DOHH2 (cell line): ENCODE measurements around the gene ADCY5.

ENCODE experiments used
- H3F3A ChIP-seq: fragments of 200-600 bp; sonication (generic), shearing (Covaris generic); 2 replicates; pipeline ENCODE4 v1.6.0; 2016; ENCODE audit warnings: antibody characterized with exemption, mild to moderate bottlenecking; ENCODE audit not compliant: control insufficient read depth, insufficient read depth
- H3K27ac ChIP-seq: fragments of 200-600 bp; sonication (generic); 2 replicates; pipeline ENCODE4 v1.5.1; 2014; ENCODE audit warnings: low read depth, mild to moderate bottlenecking, low read length, moderate library complexity
- H3K27me3 ChIP-seq: fragments of 200-600 bp; sonication (generic); 2 replicates; pipeline ENCODE4 v1.6.1; 2014; ENCODE audit warnings: mild to moderate bottlenecking, low read length, mixed read lengths; ENCODE audit not compliant: control insufficient read depth
- H3K36me3 ChIP-seq: fragments of 200-600 bp; sonication (generic); 2 replicates; pipeline ENCODE4 v1.6.1; 2014; ENCODE audit warnings: mild to moderate bottlenecking, low read length, moderate library complexity, mixed read lengths; ENCODE audit not compliant: control insufficient read depth
- H3K4me1 ChIP-seq: fragments of 200-600 bp; sonication (generic); 2 replicates; pipeline ENCODE4 v1.6.1; 2014; ENCODE audit warnings: mild to moderate bottlenecking, low read length, mixed read lengths; ENCODE audit not compliant: control insufficient read depth
- H3K4me2 ChIP-seq: fragments of 200-600 bp; sonication (generic); 2 replicates; pipeline ENCODE4 v1.6.0; 2014; ENCODE audit warnings: mild to moderate bottlenecking, low read length, moderate library complexity
- H3K4me3 ChIP-seq: fragments of 200-600 bp; sonication (generic); 2 replicates; pipeline ENCODE4 v1.5.1; 2014; ENCODE audit warnings: mild to moderate bottlenecking, low read length, mixed read lengths
- H3K79me2 ChIP-seq: fragments of 200-600 bp; sonication (generic); 2 replicates; pipeline ENCODE4 v1.6.1; 2014; ENCODE audit warnings: mild to moderate bottlenecking, low read length, mixed read lengths; ENCODE audit not compliant: control insufficient read depth
- H3K9me2 ChIP-seq: fragments of 200-600 bp; sonication (generic); replicated peaks from 2 replicates; pipeline ENCODE4 v1.6.1; 2014; ENCODE audit warnings: mild to moderate bottlenecking, low read length, mixed read lengths; ENCODE audit not compliant: control insufficient read depth
- H3K9me3 ChIP-seq: fragments of 200-600 bp; sonication (generic); 2 replicates; pipeline ENCODE4 v1.6.1; 2014; ENCODE audit warnings: antibody characterized with exemption, low read length, mixed read lengths; ENCODE audit not compliant: control insufficient read depth, insufficient read depth
- H4K20me1 ChIP-seq: fragments of 200-600 bp; sonication (generic); 2 replicates; pipeline ENCODE4 v1.6.0; 2014; ENCODE audit warnings: low read depth, mild to moderate bottlenecking, antibody characterized with exemption, low read length, moderate library complexity; ENCODE audit not compliant: control insufficient read depth, insufficient read depth
- EZH2phosphoT487 ChIP-seq: fragments of 200-600 bp; sonication (generic); IDR thresholded peaks from 2 replicates; pipeline ENCODE4 v1.6.1; 2017; ENCODE audit warnings: borderline replicate concordance, mild to moderate bottlenecking, antibody characterized with exemption, low read length, moderate library complexity, mixed read lengths
- TF ChIP-seq, protein P1 (sequence below): fragments of 200-600 bp; sonication (generic); IDR thresholded peaks from one replicate; pipeline ENCODE4 v1.5.1; 2014; ENCODE audit warnings: antibody characterized with exemption, mild to moderate bottlenecking, low read depth, low read length; ENCODE audit not compliant: poor library complexity, severe bottlenecking

Gene ADCY5

DNA sequence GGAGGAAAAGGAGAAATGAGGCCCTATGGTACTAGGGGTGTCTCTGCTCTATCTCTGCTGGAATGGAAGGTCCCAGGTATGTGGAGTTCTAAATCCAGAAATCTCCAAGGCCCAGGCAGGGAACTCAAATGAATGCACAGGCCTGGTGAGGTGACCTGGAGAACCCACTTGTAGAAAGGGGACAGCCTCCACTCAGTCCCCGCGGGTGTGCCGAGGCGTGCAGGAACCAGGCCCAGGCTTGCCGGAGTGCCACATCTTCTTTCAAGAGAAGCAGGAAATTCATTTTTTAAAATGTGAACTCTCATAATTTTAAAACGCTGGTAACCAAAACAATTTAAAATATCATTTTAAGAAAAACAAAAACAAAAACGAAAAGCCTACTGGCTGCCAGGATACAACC is 32.2 kb upstream of the ADCY5 start:
- TF ChIP-seq, protein P1, sequence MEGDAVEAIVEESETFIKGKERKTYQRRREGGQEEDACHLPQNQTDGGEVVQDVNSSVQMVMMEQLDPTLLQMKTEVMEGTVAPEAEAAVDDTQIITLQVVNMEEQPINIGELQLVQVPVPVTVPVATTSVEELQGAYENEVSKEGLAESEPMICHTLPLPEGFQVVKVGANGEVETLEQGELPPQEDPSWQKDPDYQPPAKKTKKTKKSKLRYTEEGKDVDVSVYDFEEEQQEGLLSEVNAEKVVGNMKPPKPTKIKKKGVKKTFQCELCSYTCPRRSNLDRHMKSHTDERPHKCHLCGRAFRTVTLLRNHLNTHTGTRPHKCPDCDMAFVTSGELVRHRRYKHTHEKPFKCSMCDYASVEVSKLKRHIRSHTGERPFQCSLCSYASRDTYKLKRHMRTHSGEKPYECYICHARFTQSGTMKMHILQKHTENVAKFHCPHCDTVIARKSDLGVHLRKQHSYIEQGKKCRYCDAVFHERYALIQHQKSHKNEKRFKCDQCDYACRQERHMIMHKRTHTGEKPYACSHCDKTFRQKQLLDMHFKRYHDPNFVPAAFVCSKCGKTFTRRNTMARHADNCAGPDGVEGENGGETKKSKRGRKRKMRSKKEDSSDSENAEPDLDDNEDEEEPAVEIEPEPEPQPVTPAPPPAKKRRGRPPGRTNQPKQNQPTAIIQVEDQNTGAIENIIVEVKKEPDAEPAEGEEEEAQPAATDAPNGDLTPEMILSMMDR: no peak
- no peak for TF ChIP-seq EZH2phosphoT487
- Histone ChIP-seq H3K4me3 (no peak overlapping the region), H4K20me1 (0 out of 2 replicates have a peak, but pooled peaks cover 4% of the 10 kb centered on the region), H3F3A (no peaks in the 10 kb centered on the region), H3K9me3 (no peaks in the 10 kb centered on the region), H3K36me3 (no peaks in the 10 kb centered on the region), H3K79me2 (no peaks in the 10 kb centered on the region), H3K4me2 (no peak overlapping the region), H3K4me1 (no peaks in the 10 kb centered on the region), H3K9me2 (no peaks in the 10 kb centered on the region), H3K27ac (no peak overlapping the region), H3K27me3 (peaks cover 3% of the 10 kb centered on the region; the same call in 1 of the 2 replicates)

DNA sequence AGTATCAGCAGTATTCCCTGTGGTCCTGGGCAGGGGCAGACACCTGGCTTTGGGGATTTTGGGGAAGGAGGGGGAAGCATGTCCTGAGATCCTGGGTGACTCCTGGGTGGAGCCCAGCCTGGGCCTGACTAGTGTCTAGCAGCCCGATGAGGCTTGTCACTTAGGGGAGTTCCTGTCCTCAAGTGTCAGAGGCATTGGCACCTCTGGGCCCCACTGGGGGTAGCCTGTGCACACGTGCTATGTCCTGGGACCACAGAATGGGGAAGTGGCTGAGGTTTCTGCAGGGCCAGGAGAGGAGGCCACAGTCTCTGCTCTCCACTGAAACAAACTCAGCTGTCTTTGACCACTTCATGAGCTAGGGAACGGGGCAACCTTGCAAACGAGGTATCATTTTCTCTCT is 31.5 kb upstream of the ADCY5 start:
- Histone ChIP-seq H3K4me3 (no peak overlapping the region), H3K4me2 (no peak overlapping the region), H4K20me1 (0 out of 2 replicates have a peak, but pooled peaks cover 4% of the 10 kb centered on the region), H3K27ac (no peak overlapping the region), H3K79me2 (no peaks in the 10 kb centered on the region), H3K9me2 (no peaks in the 10 kb centered on the region), H3K4me1 (no peaks in the 10 kb centered on the region), H3K9me3 (no peaks in the 10 kb centered on the region), H3F3A (no peaks in the 10 kb centered on the region), H3K27me3 (peaks cover 3% of the 10 kb centered on the region; the same call in 1 of the 2 replicates), H3K36me3 (no peaks in the 10 kb centered on the region)
- TF ChIP-seq, protein P1: no peak
- TF ChIP-seq EZH2phosphoT487: no peak

DNA sequence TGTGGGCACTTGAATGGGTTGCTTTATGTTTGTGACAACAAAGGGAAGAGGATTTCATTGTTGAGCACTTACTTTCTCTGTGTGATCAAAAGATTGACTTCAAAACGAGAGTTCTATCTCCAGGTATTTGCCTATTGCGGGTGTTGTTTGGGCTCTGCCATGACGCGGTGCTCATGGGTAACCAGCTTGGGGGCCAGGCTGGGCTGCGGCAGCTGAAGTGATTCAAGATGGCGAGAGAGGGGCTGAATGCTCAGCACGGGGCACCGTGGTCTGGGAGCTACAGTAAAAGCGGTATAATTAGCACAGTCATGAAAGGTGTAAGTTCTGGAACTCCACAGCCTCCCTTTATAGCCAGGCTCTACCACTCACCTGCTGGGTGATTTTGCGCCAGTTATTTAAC is 31.0 kb upstream of the ADCY5 start:
- Histone ChIP-seq H3K79me2 (no peaks in the 10 kb centered on the region), H3K27ac (no peak overlapping the region), H3K9me3 (no peaks in the 10 kb centered on the region), H4K20me1 (0 out of 2 replicates have a peak, but pooled peaks cover 4% of the 10 kb centered on the region), H3K9me2 (no peaks in the 10 kb centered on the region), H3K4me1 (no peaks in the 10 kb centered on the region), H3K4me3 (no peak overlapping the region), H3F3A (no peaks in the 10 kb centered on the region), H3K4me2 (no peak overlapping the region), H3K36me3 (no peaks in the 10 kb centered on the region), H3K27me3 (peaks cover 6% of the 10 kb centered on the region; the same call in 1 of the 2 replicates)
- TF ChIP-seq, protein P1: no peak
- no peak for TF ChIP-seq EZH2phosphoT487

DNA sequence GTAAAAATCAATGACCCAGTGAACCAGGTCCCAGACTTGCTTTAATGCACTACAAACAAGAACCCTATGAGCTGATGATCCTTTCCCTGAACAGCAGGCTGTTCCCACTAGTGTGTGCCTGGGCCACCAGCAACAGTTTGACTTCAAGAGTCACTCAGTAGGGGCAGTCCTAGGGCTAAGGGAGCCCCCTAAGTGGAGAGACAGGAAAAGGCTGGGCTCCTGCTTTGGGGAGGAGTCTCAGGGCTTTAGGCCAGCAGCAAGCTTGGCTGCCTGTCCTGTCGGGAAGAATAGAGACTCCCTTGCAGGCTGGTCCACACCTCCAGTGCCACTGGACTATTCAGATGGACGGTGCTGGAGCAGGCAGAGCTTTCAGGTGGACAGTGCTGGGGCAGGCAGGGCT is 29.4 kb upstream of the ADCY5 start:
- H3K9me3 ChIP-seq: no peaks in the 10 kb centered on the region
- H3K4me3 ChIP-seq: no peak overlapping the region
- 0 out of 2 replicates have a peak, but pooled peaks cover 4% of the 10 kb centered on the region for H4K20me1 ChIP-seq
- no peak overlapping the region for H3K4me2 ChIP-seq
- H3F3A ChIP-seq: no peaks in the 10 kb centered on the region
- H3K27me3 ChIP-seq: peaks cover 6% of the 10 kb centered on the region; the same call in 1 of the 2 replicates
- H3K36me3 ChIP-seq: no peaks in the 10 kb centered on the region
- no peaks in the 10 kb centered on the region for H3K79me2 ChIP-seq
- H3K4me1 ChIP-seq: no peaks in the 10 kb centered on the region
- H3K27ac ChIP-seq: no peak overlapping the region
- no peak for TF ChIP-seq EZH2phosphoT487
- TF ChIP-seq, protein P1: no peak
- no peaks in the 10 kb centered on the region for H3K9me2 ChIP-seq
